GM18867 (cell line): ENCODE measurements around the gene GRIN1.

ENCODE experiments used
- ATAC-seq: cut with Tn5 transposase; IDR thresholded peaks from one replicate; pipeline ENCODE4 v1.9.1; 2021; ENCODE audit warnings: mild to moderate bottlenecking, moderate library complexity; ENCODE audit not compliant: unreplicated experiment

Gene GRIN1

DNA sequence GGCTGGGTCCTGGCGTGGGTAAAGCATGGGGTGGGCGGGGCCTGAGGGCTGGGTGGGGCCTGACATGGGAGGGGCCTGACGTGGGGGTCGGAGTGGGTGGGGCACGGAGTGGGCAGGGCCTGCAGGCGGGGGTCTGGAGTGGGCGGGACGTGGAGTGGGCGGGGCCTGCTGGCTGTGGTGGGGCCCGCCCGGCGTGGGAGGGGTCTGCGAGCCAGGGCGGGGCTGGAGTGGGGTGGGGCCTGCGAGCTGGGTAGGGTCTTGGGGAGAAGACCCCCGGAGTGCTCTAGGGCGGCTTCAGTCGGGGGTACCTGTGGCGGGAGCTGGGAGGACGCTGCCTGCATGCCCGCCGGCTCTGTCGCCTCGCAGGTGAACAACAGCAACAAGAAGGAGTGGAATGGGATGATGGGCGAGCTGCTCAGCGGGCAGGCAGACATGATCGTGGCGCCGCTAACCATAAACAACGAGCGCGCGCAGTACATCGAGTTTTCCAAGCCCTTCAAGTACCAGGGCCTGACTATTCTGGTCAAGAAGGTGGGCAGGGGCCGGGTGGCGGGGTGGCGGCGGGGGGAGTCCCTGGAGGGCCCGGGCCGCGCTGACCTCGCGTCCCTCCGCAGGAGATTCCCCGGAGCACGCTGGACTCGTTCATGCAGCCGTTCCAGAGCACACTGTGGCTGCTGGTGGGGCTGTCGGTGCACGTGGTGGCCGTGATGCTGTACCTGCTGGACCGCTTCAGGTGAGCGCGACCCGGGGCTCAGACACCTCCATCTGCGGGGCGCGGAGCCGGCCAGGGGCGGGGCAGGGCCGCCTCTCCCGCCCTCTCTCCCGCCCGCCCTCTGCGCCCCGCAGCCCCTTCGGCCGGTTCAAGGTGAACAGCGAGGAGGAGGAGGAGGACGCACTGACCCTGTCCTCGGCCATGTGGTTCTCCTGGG is 22.9 kb downstream of the GRIN1 start:
- ATAC-seq = no peak

DNA sequence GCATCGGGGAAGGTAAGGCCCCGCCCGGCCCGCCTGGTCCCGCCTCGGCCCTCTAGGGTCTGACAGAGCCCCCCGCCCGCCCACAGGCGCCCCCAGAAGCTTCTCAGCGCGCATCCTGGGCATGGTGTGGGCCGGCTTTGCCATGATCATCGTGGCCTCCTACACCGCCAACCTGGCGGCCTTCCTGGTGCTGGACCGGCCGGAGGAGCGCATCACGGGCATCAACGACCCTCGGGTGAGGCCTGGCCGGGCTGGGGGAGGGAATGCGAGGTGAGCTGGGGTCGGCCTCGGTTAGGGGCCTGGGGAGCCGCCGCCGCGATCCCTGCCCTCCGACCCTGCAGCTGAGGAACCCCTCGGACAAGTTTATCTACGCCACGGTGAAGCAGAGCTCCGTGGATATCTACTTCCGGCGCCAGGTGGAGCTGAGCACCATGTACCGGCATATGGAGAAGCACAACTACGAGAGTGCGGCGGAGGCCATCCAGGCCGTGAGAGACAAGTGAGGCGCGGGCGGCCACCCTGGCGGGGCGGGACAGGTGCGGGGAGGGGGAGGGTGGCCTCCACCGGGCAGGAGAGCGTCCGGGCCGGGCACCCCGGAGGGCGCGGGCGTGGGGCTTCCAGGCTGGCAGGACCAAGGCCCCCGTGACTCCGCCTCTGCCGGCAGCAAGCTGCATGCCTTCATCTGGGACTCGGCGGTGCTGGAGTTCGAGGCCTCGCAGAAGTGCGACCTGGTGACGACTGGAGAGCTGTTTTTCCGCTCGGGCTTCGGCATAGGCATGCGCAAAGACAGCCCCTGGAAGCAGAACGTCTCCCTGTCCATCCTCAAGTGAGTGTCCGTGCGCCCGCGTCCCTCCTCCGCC is 23.8 kb downstream of the GRIN1 start:
- no peak for ATAC-seq

DNA sequence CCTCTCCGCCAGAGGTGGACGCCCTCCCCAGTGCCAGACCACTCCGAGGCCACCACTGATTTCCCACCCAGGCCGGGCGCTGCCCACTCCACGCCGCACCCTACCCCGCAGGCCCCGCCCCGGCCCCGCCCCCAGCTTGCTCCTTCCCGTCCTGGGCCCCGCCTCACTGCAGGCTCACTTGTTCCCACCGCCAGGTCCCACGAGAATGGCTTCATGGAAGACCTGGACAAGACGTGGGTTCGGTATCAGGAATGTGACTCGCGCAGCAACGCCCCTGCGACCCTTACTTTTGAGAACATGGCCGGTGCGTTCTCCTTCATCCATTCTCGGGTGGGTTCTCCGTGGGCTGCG is 24.4 kb downstream of the GRIN1 start:
- no peak for ATAC-seq

DNA sequence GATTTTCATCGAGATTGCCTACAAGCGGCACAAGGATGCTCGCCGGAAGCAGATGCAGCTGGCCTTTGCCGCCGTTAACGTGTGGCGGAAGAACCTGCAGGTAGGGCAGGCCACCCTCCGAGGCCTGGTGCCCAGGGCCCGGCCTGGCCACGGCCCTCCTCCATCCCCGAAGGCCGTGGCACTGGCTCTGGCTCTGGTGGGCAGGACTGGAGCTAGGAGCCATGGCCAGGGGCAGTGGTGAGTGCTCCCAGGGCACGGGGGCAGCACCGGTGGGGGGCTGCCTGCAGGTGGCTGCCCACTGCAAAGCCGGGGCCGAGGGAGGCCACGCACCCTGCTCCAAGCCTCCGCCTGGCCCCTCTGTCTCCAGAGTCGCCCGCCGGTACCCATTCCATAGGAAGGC is 24.9 kb downstream of the GRIN1 start:
- no peak for ATAC-seq

DNA sequence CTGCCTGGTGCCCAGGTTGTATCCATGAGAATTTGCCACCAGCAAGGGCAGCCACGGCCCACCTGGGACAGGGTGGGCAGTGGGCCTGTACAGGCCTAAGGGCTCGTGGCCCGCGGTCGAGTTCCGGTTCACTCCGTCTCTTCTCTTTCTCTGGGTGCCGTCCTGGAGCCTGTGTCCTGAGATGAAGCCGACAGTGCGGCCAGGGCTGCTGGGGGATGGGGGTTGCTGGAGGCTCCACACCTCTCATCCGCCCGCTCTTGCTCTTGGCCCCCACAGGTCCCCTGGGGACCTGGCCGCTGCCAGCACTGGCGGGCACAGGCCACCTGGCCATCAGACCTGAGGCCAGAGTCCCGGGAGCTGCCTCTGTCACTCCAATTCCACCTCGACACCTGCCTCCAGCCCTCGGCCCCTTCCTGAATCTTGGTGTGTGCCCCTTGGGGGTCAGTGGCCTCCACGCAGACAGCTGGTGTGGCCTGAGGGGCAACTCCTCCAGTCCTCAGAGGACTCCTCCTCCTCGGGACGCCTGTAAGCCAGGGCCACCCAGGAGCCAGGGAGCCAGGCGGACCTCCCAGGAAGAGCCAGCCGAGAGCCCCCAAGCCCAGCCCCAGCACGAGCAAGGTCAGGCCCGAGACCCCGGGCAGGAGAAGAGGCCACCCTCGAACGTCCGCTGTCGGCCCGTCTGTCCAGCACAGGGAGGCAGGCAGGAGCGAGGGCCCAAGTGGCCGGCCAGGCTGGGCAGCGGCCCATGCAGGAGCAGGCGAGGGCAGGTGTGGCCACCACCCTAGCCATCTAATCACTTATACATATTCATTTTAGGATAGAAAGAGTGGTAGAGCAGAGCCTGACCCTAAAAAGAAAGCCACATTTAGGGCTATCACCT is 25.7 kb downstream of the GRIN1 start:
- no peak for ATAC-seq

GRCh38 chr9:137165250-137165836 is 26.4 kb downstream of the GRIN1 start:
- ATAC-seq = no peak

DNA sequence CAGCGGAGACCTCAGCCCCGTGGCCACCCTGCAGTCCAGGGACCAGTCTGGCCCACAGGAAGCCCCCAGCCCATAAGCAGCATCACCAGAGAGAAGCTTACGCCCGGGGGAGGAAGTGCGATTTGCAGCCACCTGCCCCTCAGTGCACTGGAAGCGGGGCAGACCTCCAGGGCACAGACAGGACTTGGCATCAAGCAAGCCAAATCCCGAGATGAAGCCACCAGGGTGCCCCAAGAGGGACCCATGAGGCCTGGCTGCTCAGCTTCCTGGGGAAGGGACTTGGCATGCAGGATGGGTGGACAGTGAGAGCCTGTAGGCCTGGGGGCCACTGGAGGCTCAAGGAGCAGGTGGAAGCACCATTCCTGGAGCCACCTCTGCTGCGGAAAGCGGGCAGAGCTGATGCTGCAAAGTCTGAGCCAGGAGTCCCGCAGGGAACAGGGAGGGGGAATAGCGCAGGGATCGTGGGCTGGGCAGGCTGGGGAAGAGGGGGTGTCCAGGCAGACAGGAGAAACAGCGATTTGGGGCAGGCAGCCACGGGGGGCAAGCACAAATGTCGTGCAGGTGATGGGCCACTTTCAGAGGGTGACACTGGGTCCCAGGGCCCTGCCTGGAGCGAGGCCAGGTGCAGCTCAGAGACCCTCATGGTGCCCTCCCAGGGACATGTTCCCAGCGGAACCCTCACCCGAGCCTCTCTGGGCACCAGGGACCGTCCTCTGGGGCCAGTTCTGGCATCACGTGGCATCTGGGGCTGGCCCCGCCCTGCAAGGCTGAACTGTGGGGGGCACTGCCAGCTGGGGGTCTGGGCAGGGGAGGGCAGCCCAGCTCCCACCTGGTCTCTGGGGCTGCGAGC is 27.7 kb downstream of the GRIN1 start:
- ATAC-seq = no peak

GRCh38 chr9:137167277-137167746 is 28.4 kb downstream of the GRIN1 start:
- no peak for ATAC-seq

DNA sequence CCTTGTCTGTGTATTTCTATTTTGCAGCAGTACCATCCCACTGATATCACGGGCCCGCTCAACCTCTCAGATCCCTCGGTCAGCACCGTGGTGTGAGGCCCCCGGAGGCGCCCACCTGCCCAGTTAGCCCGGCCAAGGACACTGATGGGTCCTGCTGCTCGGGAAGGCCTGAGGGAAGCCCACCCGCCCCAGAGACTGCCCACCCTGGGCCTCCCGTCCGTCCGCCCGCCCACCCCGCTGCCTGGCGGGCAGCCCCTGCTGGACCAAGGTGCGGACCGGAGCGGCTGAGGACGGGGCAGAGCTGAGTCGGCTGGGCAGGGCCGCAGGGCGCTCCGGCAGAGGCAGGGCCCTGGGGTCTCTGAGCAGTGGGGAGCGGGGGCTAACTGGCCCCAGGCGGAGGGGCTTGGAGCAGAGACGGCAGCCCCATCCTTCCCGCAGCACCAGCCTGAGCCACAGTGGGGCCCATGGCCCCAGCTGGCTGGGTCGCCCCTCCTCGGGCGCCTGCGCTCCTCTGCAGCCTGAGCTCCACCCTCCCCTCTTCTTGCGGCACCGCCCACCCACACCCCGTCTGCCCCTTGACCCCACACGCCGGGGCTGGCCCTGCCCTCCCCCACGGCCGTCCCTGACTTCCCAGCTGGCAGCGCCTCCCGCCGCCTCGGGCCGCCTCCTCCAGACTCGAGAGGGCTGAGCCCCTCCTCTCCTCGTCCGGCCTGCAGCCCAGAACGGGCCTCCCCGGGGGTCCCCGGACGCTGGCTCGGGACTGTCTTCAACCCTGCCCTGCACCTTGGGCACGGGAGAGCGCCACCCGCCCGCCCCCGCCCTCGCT is 29.0 kb downstream of the GRIN1 start:
- no peak for ATAC-seq

DNA sequence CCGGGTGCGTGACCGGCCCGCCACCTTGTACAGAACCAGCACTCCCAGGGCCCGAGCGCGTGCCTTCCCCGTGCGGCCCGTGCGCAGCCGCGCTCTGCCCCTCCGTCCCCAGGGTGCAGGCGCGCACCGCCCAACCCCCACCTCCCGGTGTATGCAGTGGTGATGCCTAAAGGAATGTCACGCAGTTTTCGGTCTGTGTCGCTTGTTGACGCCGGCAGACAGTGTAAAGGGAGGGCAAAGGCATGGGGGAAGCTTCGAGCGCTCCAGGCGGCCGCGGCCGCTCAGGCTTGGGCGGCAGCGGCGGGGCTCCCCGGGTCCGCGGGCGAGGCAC is 29.6 kb downstream of the GRIN1 start:
- ATAC-seq = no peak

DNA sequence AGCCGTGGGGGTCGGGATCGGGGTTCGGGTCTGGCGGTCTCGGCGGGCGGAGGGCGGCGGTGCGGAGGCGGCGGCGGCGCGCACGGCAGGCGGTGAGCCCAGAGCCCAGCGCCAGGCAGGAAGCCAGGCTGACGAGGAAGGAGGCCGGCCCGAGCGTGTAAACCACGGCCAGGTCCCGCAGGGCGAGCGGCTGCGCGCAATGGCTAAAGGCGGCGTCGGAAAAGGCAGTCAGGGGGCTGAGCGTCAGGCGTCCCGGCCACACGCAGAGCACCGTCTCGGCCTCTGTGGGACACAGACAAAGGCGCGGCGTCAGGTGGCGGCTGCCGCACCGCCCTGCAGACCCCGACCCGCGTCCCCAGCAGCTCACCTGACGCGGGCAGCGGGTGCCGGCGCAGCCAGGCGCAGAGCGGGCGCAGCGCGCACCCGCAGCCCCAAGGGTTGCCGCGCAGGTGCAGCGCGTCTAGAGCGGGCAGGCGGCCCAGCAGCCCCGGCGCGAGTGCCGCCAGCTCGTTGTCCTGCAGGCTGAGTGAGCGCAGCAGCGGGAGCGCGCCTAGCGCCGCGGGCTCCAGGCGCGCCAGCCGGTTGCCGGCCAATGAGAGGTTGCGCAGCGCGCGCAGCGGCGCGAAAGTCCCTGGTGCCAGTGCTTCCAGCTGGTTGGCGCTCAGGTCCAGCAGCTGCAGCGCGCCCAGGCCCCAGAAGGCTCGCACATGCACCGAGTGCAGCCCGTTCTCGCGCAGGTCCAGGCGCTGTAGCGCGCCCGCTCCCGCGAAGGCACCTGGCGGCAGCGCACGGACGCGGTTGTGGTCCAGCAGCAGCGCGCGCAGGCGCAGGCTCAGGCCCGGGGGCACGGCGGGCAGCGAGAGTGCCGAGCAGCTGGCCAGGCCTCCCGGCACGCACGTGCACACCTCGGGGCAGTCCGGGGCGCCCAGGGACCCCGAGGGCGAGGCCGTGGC is 30.2 kb downstream of the GRIN1 start:
- ATAC-seq = no peak

DNA sequence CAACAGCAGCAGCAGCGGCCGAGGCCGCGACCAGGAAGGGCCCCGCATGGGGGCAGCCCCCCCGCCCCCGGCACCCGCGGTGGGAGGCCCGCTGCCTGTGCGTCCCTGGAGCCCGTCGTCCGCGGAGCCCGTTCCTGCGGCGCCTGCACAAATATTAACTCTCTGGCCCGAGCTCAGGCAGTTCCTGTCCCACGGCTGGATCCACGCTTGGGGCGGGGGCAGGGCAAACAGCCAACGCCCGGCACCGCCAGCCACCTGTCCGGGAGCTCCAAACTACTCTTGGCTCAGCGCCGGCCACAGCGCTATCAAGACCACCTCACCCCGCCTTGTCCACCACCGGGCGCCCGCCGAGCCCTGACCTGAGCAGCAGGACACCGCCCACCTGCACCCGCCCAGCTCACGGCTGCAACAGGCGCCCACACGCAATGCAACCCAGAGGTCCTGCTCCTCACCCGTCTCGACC is 31.0 kb downstream of the GRIN1 start, which contains the start of gene LRRC26:
Gene LRRC26 (minus strand): TSS at position 156 of the 463 bp plus-strand sequence. CDS start 108 bp downstream, at position 48.
- no peak for ATAC-seq

DNA sequence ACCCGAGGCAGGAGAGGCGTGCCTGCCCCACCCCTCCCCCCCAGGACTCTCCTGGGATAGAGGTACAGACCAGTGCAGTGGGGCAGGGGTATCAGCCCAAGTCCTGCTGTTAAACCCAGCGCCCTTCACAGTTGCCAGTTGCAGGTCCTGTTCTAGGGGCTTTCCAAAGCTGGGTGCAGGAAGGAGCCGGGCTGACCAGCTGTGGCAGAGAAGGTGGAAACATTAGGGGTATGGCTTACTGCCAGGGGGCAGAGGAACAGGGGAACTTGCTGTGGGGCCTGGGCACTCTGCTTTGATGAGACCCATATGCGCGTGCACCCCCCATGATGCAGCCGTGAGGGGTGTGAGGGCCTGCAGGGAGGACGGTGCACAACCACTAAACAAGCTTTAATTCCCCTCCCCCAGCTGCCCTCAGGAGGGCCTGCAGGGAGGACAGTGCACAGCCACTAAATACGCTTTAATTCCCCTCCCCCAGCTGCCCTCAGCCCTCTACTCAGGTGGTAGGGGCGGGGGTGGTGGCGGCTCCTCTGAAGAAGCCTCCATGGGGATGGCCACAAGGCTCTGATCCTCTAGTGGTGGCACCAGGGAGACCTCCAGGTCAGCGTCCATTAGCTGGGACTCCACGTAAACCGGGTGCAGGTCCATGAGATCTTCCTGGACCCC is 31.7 kb downstream of the GRIN1 start:
- no peak for ATAC-seq

DNA sequence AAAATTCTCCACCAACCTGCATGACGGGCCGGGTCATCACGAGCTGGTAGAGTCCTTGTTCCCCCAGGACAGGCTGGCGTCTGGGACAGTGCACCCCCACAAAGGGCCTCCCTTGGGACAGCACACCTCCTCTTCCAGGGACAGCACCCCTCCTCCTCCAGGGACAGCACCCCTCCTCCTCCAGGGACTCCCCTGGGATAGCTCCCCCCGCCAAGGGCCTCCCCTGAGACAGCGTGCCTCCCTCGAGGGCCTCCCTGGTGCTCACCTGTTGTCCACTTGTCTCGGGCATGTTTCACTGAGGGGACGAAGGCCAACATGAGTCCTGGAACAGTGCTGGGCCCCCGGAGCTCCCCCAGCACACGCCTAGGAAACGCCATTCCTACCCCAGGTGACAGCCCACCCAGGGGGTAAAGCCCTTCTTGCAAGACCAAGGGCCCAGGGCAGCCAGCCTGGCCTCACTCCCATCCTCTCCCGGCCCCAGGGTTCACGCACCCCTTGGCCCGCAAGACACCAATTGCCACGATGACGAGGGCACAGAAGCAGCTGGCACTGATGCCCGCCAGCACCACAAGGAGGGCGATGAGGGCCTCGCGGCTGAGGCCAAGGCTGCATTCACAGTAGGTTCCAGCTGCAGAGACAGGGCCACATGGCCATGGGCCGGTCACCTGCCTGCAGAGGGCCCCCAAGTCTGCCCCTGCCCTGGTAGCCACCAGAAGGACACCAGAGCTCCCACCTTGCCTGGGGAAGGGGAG is 32.4 kb downstream of the GRIN1 start:
- ATAC-seq = no peak

GRCh38 chr9:137172901-137173795 is 34.2 kb downstream of the GRIN1 start:
- ATAC-seq = no peak
